Spleen (tissue), 7 donors: ENCODE measurements around the gene AP2A1.

Source experiments
- POLR2A ChIP-seq, 3 donors: fragments of 450-650 bp; IDR thresholded peaks; one replicate each; pipeline ENCODE4 v1.5.1; 2017; ENCODE audit warnings: antibody characterized with exemption in 3 of 3, mild to moderate bottlenecking in 1 of 3
- POLR2AphosphoS5 ChIP-seq, 3 donors: sonication (generic); formaldehyde crosslinking; IDR thresholded peaks; one replicate each; pipeline ENCODE4 v1.5.1; 2017; ENCODE audit warnings: antibody characterized with exemption in 3 of 3
- TF ChIP-seq, protein P1 (sequence below), 11 experiments: fragments of 200-600 bp in 7 of 11; fragments of 450-650 bp in 4 of 11; sonication (generic) in 4 of 11; IDR thresholded peaks in 8 of 11; conservative IDR thresholded peaks in 3 of 11; 1 replicate in 7 of 11; 2 replicates in 4 of 11; pipeline versions ENCODE4 v1.4.0 to v1.8.0; 2016 to 2021; ENCODE audit warnings: antibody characterized with exemption in 11 of 11, inconsistent platforms in 4 of 11, mild to moderate bottlenecking in 1 of 11
- donor health status: DM: no; HTN: no; CAD: no; lungs with moderate emphysema.
- donor health status: DM: no; HTN: no; CAD: no.
- donor health status: DM: no; HTN: no; CAD: no.

DNA sequence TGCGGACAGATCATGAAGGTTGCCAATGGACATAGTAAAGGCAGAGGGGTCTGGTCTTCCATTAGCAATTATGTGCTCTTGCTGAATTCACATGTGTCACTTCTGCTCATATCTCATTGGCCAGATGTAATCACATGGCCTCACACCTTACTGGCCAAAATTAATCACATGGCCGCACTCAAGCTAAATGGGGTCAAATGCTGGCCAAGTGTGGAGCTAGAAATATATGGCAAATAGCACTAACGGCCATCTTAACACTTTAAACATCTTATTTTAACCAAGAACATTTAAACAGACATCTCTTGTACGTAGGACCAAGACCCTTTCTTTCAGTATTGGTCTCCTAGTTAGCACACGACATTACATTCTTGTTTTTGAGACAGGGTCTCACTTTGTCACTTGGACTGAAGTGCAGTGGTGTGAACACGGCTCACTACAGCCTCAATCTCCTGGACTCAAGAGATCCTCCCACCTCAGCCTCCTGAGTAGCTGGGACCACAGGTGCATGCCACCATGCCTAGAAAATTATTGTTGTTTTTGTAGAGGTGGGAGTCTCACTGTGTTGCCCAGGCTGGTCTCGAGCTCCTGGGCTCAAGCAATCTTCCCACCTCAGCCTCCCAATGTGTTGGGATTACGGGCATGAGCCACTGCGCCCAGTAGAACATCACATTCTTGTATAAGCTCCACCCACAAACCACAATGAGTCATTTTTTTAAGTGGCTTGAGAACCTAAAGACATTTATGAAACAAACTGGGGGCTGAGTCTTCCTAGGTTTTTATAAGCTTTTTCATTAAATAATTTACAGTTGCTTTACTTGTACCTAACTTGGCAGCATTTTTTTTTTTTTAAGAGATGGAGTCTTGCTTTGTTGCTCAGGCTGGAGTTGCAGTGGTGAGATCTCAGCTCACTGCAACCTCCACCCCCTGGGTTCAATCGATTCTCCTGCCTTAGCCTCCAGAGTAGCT is 81.2 kb downstream of the AP2A1 start:
- TF ChIP-seq, protein P1, sequence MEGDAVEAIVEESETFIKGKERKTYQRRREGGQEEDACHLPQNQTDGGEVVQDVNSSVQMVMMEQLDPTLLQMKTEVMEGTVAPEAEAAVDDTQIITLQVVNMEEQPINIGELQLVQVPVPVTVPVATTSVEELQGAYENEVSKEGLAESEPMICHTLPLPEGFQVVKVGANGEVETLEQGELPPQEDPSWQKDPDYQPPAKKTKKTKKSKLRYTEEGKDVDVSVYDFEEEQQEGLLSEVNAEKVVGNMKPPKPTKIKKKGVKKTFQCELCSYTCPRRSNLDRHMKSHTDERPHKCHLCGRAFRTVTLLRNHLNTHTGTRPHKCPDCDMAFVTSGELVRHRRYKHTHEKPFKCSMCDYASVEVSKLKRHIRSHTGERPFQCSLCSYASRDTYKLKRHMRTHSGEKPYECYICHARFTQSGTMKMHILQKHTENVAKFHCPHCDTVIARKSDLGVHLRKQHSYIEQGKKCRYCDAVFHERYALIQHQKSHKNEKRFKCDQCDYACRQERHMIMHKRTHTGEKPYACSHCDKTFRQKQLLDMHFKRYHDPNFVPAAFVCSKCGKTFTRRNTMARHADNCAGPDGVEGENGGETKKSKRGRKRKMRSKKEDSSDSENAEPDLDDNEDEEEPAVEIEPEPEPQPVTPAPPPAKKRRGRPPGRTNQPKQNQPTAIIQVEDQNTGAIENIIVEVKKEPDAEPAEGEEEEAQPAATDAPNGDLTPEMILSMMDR (IDR thresholded peaks at IDR 0.05 in 8 of 11, conservative IDR thresholded peaks at IDR 0.05 in 3 of 11), result no peak
- TF ChIP-seq POLR2AphosphoS5 (IDR thresholded peaks at IDR 0.05), result no peak
- TF ChIP-seq POLR2A (IDR thresholded peaks at IDR 0.05), result no peak
